ENCODE results near the gene ATP2C2. TPM values are rescaled to one million over a fixed set of nuclear protein-coding genes. Genes with fewer than 3 reads are reported as not detected.

The ATP2C2 gene
- polyA plus RNA-seq, 1 of the 3 experiments (the other 2 are of a cell fraction) = 0.33 TPM

DNA sequence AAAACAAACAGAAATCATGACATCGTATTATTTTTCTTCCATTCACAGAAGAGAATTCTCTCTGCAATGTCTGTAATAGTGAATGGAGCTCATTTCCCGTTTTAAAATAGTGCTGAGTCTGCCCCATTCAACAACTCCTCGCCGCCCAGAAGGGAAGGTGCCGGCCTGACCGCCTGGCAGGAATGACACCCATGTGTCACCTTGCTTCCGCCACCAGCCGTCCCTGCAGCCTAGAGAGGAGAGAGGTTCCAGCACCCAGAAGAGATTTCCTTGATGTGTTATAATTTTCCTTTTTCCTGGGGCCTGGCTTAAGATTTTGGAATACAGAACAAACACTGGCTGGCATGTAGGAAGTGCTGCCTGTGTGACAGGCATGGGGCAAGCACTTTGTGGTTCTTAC is 76.1 kb downstream of the ATP2C2 start:
- Histone ChIP-seq H3K9me3 (no peaks in the 10 kb centered on the region), H3K4me3 (ENCODE audit: low read depth in 2 of 2, low read length in 1 of 2) (no peak overlapping the region), H4K20me1 (ENCODE audit: insufficient read depth) (no peaks in the 10 kb centered on the region), H3K9ac (no peak overlapping the region), H3K4me2 (no peak overlapping the region), H3F3A (replicated peaks; ENCODE audit: insufficient read depth) (peaks cover 9% of the 10 kb centered on the region), H3K27me3 (ENCODE audit: insufficient read depth) (peaks cover 11% of the 10 kb centered on the region; the same call in 1 of the 2 replicates), H3K79me2 (ENCODE audit: insufficient read depth) (no peaks in the 10 kb centered on the region), H2AFZ (ENCODE audit: low read depth) (no peak overlapping the region), H3K4me1 (ENCODE audit: control insufficient read depth in 1 of 2, insufficient read depth in 2 of 2, low read depth in 1 of 2, low read length in 1 of 2) (peaks cover 0 to 5% of the 10 kb centered on the region in 2 experiments; a peak in 1 of 4 replicates), H3K36me3 (replicated peaks in 1 of 2; ENCODE audit: control insufficient read depth in 1 of 2, insufficient read depth in 2 of 2, low read length in 1 of 2) (no peaks in the 10 kb centered on the region), H3K27ac (ENCODE audit: low read depth in 2 of 2, low read length in 1 of 2) (no peak overlapping the region), H3K9me2 (no peaks in the 10 kb centered on the region)
- POLR2A ChIA-PET = interaction anchor here (0.8 kb wide), 1 partner anchor 38 kb away, joined by 4 read pairs; no protein-coding TSS in a partner anchor
- WGBS (ENCODE audit: low lambda C conversion rate) = 72% methylated on average over 8 of the region's 8 CpGs
- no peak for DNase-seq
- no peak for TF ChIP-seq RAD21 (IDR thresholded peaks at IDR 0.05; ENCODE audit: low read length)
- TF ChIP-seq, protein P1, sequence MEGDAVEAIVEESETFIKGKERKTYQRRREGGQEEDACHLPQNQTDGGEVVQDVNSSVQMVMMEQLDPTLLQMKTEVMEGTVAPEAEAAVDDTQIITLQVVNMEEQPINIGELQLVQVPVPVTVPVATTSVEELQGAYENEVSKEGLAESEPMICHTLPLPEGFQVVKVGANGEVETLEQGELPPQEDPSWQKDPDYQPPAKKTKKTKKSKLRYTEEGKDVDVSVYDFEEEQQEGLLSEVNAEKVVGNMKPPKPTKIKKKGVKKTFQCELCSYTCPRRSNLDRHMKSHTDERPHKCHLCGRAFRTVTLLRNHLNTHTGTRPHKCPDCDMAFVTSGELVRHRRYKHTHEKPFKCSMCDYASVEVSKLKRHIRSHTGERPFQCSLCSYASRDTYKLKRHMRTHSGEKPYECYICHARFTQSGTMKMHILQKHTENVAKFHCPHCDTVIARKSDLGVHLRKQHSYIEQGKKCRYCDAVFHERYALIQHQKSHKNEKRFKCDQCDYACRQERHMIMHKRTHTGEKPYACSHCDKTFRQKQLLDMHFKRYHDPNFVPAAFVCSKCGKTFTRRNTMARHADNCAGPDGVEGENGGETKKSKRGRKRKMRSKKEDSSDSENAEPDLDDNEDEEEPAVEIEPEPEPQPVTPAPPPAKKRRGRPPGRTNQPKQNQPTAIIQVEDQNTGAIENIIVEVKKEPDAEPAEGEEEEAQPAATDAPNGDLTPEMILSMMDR (IDR thresholded peaks at IDR 0.05) = no peak
- no peak for TF ChIP-seq YY1 (IDR thresholded peaks at IDR 0.05; ENCODE audit: low read depth)
- TF ChIP-seq TAF1 (IDR thresholded peaks at IDR 0.05; ENCODE audit: borderline replicate concordance, low read depth, low read length) = no peak
- TF ChIP-seq, protein P2, sequence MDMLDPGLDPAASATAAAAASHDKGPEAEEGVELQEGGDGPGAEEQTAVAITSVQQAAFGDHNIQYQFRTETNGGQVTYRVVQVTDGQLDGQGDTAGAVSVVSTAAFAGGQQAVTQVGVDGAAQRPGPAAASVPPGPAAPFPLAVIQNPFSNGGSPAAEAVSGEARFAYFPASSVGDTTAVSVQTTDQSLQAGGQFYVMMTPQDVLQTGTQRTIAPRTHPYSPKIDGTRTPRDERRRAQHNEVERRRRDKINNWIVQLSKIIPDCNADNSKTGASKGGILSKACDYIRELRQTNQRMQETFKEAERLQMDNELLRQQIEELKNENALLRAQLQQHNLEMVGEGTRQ (IDR thresholded peaks at IDR 0.05; ENCODE audit: borderline replicate concordance, low read depth, low read length) = no peak
- TF ChIP-seq RFX5 (IDR thresholded peaks at IDR 0.05; ENCODE audit: low read length) = no peak
- TF ChIP-seq RCOR1 (IDR thresholded peaks at IDR 0.05; ENCODE audit: low read length) = no peak
- TF ChIP-seq CHD2 (IDR thresholded peaks at IDR 0.05; ENCODE audit: low read length, partially characterized antibody) = no peak
- CTCF ChIA-PET = interaction anchor here (0.6 kb wide), 1 partner anchor 92 kb away, joined by 3 read pairs; no protein-coding TSS in a partner anchor

DNA sequence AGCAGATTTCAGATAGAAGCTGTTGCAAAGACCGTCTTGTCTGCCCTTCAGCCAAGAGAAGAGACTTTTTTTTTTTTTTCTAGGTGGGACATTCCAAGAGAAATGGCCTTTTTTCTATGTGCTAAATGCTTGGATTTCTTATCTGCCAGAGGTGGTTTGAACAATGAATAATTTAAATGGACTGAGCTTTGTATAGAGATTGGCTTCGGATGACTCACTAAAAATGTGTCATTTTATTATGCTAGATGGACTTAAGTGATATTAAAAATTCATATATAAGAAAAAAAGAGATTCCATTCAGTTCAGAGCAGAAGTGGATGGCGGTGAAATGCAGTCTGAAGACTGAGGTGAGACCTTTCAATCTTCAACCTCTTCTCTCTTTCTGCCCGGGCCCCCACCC is 77.7 kb downstream of the ATP2C2 start:
- H3K9me2 ChIP-seq = no peaks in the 10 kb centered on the region
- TF ChIP-seq TCF12 (IDR thresholded peaks at IDR 0.05) = no peak
- ChIA-PET POLR2A (no interaction called here), CTCF (interaction anchor here (1.2 kb wide), 1 partner anchor 259 kb away, joined by 3 read pairs; no protein-coding TSS in a partner anchor)
- no peaks in the 10 kb centered on the region for H4K20me1 ChIP-seq (ENCODE audit: insufficient read depth)
- H3K79me2 ChIP-seq (ENCODE audit: insufficient read depth) = no peaks in the 10 kb centered on the region
- WGBS (ENCODE audit: low lambda C conversion rate) = 49% methylated on average over 4 of the region's 4 CpGs
- H3K4me3 ChIP-seq (ENCODE audit: low read depth in 2 of 2, low read length in 1 of 2) = no peak overlapping the region
- peak overlapping the region; percentile 50; the same call in 1 of the 2 replicates for H3K4me2 ChIP-seq
- H3K9me3 ChIP-seq = no peaks in the 10 kb centered on the region
- H3K4me1 ChIP-seq (ENCODE audit: control insufficient read depth in 1 of 2, insufficient read depth in 2 of 2, low read depth in 1 of 2, low read length in 1 of 2) = peaks cover 0 to 5% of the 10 kb centered on the region in 2 experiments; a peak in 1 of 4 replicates
- H3K27me3 ChIP-seq (ENCODE audit: insufficient read depth) = peaks cover 11% of the 10 kb centered on the region; the same call in 1 of the 2 replicates
- no peak overlapping the region for H3K27ac ChIP-seq (ENCODE audit: low read depth in 2 of 2, low read length in 1 of 2)
- no peaks in the 10 kb centered on the region for H3K36me3 ChIP-seq (replicated peaks in 1 of 2; ENCODE audit: control insufficient read depth in 1 of 2, insufficient read depth in 2 of 2, low read length in 1 of 2)
- no peak overlapping the region for H2AFZ ChIP-seq (ENCODE audit: low read depth)
- H3K9ac ChIP-seq = no peak overlapping the region
- no peak for DNase-seq
- peaks cover 9% of the 10 kb centered on the region for H3F3A ChIP-seq (replicated peaks; ENCODE audit: insufficient read depth)

Measured in SK-N-SH (cell line).